GM19463 (cell line): ENCODE data around the gene PARD3B.

Experiments used
- ATAC-seq: cut with Tn5 transposase; IDR thresholded peaks from one replicate; pipeline ENCODE4 v1.9.1; 2021; ENCODE audit warnings: mild to moderate bottlenecking, moderate library complexity; ENCODE audit not compliant: unreplicated experiment

The PARD3B gene

DNA sequence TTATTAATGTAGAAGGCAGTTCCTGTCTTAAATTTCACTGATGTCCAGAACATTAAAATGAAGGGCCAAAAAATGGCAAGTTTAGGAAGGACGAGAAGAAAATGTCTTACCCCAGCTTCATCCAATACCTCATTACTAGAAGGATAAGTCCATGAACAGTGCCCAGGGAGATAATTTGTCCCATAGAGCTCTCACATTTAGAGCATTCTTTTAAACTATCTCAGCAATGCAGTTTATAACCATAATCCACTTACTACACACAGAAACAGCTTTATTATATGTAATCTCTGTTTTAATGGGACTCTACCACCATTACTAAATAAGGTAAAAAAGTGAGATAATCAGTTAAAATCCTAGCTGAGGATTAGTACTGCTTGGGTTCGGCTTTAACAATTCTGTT, 142.5 kb downstream of the PARD3B start:
- no peak for ATAC-seq

DNA sequence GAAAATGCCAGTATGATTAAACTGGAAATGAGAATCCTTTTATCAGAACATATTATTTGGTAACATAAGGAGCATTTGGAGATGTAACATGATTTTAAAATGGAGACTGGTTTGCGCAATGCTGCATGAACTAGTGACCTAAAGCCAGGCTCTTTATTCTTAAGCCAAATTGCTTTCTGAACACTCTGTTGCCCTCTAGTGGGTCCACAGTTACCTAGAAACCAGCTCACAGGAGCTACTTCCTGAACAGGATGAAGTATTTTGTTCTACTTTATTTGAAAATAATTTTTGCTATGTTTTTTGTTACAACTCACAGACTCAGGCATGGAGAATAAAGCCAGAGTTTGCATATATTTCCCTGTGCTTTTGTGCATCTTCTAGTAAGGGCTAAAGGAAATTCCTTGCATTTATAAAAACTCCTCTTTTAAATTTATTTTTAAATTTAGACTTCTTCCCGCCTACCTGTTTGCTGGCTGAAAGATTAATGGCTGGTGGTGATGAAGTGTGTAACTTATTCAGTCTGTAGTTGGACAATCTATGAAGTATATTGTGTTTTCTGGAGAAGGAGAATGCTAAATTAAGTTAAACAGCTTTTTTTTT, 146.7 kb downstream of the PARD3B start:
- ATAC-seq: no peak

DNA sequence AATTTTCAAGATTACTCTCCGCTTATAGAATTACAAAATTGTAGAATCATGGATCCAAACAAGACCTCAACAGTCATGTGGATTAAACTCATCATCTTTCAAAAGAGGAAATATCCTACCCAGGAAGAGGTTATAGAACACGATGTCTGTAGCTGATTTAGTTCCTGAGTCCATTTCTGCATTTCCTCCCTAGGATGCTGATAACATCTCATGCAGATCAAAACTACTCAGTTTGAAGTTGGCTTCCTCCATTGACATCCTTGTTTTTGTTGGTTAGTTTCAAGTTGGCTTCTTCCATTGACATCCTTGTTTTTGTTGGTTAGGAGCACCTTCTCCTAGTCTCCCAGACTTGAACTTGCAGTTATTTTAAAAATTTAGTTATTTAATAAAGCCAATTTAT, 147.5 kb downstream of the PARD3B start:
- ATAC-seq: no peak

DNA sequence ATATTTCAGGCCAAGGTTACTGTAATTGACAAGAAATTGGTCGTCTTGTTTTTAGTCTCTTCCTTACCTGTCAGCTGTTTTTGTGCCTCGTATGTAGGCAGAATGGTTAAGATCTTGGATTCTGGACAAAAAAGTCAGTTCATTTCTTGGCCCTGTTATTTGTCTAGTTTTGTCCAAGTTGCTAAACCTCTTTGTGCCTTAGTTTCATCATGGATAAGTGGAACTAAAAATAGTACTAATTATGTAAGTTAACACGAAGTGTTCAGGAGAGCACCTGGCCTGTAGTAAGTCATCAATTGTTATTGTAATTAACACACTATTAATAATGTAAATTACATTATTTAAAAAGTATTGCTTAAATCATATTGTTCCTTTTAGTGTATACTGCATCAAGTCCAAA, 148.0 kb downstream of the PARD3B start:
- ATAC-seq: no peak

DNA sequence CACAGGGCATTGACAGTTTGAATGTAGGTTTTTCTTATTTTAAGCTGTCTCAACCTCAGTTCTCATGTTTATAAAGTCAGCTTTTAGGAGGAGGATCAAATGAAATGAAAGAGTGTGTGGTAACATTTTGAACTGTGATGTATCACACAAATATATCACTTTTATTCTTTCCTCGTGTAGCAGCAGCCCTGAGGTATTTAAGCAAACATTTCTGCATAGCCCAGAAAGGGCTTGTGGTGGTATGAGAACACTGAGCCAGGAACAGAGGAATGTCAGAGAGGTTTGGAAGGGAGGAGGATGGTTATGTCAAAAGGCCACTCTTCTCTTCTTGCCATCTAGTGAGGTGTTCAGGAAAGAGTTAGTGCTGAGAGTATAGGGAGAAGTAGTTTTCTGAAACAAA, 150.2 kb downstream of the PARD3B start:
- no peak for ATAC-seq

DNA sequence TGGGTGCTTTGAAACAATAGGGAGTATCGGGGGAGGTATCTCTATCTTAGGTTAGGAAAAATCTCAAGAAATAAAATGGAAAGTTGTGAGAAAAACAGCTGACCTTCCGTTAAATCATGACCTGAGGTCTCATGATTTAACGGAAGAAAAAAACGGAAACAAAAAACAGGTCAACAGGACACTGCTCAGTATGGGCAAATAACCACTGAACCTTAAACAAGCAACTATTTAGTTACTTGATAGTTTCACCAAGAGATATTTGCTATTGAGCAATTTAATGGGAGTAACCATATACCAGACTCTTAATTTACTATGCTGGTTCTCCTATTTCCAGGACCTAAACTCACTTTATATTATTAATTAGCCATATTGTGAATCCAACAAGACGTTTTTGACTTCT, 150.8 kb downstream of the PARD3B start:
- ATAC-seq: no peak

DNA sequence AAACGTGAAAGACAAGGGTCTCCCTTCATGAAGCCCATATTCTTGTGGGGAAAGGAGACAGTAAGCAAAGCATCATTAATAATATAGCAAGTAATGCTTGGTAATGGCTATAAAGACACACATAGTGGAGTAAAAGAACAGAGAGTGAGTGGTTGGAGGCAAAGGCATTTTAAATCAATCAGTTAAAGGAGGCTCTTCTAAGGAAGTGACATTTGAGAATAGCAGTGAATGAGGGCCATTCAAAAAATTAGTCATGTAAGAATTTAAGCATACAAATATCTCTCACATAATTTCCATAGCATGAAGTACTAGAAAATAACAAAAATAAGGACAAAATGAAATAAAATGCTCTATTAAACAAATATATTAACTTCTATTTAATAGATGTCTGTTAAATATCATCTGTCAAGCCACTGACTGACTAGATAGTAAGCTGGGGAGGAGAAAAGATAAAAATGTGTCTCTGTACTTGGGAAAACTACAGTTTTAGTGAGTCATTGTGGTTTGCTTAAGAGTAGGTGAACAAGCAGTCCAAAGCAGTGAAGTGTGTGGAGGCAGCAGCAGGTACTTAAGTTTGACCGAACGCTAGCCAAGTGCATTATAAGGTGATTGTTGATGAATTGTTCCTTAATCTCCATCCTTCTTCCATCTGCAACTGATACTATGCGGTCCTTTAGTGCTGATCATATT, 160.1 kb downstream of the PARD3B start:
- ATAC-seq: no peak

DNA sequence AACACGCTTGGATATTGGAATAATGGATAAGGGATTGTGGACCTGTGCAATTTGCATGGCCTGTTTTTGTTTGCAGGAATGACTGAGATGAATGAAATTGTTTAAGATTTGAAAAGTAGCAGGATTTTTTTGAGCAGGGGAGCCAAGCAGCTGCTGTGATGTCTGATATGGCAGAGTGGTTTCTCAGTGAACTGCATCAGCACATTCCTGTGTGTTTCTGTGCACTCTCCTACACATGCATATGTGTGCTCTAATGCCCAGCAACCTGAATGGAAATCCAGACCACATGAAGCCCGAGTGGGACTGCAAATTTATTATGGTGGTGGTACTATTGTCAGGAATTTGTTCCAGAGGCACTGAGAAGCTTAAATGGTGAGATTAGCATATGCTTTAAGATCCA, 161.7 kb downstream of the PARD3B start:
- ATAC-seq: no peak

DNA sequence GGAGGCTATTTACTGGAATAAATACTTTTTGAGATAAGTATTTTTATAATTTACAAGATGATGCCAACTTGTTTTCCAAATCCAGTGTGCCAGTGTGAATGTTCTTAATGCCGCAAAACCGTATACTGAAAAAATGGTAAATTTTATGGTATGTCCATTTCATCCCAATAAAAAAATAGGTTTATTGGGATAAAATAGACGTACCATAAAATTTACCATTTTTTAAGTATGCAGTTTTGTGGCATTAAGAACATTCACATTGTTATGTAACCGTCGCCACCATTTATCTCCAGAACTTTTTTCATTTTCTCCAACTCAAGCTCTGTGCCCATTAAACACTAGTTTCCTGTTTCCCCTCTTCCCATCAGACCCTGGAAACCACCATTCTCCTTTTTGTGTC, 167.9 kb downstream of the PARD3B start:
- ATAC-seq: no peak

DNA sequence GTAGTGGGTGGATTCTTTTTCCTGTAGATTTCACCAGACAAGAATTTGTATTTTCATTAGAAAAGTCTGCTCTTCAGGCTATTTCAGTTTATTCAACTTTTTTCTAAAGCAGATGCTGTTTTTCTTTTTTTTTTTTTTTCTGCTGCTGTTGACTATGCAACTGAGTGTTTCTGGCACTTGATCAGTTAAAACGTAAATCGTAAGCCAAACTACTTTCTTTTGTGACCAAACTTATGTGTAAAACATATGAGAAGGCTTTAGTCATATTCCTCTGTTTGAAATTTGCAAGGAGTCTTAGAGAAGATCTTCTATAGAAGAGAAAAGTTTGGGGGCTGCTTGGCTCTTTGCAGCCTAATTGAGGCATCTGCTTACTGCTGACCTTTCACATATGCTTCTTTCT, 170.1 kb downstream of the PARD3B start:
- no peak for ATAC-seq

DNA sequence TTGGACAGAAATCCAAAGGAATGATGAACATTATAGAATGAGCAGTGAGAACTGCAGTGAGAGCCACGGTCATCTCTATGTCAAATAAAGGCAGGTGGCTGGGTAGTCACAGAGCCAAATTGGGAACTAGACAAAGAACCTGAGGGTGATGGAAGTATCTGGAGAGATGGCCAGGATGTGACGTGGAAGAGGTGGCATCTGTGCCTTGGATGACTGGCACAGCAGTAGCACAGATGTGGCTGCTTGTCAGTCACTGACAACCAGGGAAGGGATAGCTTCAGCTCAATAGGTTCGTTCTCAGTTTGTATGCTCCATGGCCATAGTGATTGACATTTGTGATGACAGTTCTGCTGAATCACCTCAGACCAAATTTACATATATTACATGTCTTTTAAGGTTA, 172.3 kb downstream of the PARD3B start:
- ATAC-seq: no peak

DNA sequence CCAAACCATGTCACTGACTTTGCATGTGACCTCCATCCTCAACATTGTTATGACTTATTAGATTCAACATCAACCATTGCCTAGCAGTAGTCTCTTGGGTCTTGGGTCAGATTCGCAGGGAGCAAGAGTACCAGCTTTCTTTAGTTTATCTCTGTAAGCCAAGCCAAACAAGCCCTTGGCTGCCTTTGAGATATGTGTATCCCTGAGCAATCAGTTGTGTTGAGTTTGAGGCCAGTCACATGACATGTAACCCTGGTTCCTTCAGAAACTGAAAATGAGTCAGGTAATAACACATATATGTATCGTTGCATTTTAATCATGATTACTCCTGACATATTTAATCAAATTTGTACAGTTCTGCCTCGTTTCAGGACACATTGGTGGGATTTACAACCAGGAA, 173.3 kb downstream of the PARD3B start:
- no peak for ATAC-seq

DNA sequence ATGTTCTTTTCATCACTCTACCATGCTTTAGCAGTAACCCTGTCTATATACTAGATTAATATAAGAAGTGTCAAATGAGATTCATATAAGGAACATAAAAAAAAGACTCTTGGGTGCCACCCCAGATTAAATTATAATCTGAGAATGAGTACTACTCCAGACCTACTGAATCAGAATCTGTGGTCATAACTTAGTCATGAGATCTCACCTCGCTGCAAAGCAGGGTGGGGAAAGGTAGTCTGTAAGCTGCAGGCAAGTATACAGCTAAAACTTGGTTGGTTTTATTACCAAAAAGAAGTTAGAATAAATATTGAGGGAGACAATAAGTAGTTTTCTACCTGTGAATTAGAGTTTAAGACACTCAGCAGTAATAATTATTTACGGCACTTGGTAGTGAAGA, 175.6 kb downstream of the PARD3B start:
- ATAC-seq: no peak

DNA sequence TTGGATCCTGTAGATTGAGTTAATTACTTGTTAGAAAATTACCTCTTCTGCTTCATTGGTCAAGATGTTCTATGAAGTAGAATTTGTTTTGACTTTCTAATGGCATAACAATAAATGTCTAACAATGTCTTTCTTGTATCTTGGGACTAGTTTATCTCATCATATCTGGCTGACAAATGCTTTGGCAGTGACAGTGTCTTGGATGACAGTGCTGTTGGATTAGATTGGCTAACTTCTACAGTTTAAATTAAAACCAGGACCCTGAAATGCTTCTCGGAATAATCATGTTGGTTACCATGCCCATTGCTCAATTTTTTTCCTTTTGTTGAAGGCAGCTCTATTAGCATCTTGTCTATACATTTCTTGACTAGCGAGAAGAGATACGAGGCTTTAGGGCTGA, 176.9 kb downstream of the PARD3B start:
- ATAC-seq: no peak

DNA sequence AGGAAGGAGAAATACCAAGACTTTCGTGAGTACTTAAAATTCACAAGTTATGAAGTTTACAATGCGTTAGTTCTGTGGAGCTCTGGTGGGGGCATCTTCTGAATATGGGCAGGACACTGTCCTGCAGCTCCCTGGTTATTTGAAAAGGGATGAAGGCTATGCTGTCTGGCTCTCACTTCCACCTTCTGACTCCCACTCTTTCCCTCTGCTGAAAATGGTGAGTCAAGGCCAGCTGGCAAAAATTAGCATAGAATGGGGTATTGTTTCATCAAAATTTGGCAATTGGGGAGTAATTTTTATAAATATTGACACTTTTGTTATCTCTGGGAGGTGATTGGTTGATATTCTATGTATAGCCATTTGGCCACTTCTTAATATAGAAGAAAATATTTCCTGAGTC, 177.4 kb downstream of the PARD3B start:
- ATAC-seq: no peak

DNA sequence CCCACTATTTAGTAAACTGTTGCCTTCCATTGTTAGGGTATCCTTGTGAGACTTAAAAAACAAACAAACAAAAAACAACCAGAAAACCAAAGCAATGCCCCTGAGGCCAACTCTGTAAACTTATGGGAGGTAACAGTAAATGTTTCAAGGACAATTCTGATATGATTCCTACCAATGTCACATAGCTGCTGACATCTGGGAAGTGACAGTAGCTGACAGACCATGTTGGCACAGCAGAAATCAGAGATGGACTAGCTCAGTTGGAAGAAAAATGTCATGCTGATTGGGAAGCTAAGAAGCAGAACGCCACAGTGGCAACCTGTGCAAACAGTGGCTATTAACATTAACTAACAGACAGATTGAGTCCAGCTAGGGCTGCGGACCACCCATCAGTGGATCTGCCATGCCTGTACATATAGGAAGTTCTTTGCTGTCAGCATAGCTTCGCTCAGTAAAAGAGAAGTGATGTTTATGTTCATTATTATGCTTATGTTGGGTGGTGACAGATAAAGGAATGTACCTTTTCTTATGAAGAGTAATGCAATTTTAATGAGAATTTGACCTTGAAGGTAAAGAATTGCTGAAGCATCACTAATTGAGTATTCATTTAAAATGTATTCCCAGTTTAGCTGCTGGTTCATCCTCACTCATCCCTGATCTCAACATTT, 180.6 kb downstream of the PARD3B start:
- ATAC-seq: no peak

DNA sequence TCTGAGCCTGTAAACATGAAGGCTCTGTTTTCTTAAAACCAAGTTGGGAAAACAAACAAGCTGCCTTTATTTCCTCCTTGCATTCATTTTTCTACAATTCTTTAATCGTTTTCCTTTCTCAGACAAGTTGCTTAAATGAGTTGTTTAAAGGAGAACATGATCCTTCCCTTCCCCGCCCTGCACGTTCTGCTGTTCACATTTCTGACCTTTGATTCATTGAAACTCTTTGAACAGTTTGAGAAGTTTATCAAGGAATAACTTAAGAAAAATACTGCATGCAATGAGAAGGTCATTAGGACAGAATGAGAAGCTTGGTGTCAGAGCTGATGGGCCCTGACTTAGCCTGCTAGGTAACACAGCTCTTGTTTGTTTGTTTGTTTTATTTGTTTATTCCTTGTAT, 181.6 kb downstream of the PARD3B start:
- ATAC-seq: no peak

DNA sequence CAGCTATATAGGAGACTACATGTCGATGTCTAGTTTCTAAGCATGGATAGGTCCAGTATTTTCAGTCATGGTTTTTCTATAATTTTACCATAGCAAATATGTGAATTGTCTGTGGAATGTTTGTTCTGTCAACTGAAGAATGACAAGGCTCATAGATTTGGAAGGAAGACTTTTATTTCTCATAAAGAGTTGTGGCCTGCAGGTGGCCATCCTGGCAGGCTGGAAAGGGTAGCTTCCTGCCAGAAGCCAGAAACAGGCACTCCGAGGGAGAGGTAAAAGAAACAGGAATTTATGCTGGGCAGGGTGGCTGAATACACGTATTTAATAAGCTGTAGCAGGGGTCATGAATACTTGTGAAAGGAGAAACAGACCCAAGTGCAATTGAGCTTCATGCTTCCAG, 182.1 kb downstream of the PARD3B start:
- ATAC-seq: no peak

DNA sequence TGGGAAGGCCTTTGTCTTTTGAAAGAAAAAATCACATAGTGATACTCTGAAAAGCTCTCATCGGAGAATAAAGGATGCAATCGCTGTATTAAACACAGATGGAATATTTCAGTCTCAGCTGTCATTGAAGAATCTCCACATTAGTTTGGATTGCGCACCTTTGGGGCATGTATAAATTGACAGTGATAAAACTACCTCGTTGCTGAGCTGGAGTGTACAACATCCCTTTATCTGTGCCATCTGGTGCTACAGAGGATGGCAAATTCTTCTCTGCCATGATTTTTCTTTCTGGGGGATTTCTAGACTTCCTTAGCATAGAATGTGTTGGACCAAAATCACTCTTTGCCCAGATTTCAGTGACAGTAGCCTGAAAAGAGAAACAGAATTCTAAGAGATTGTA, 185.3 kb downstream of the PARD3B start:
- no peak for ATAC-seq

DNA sequence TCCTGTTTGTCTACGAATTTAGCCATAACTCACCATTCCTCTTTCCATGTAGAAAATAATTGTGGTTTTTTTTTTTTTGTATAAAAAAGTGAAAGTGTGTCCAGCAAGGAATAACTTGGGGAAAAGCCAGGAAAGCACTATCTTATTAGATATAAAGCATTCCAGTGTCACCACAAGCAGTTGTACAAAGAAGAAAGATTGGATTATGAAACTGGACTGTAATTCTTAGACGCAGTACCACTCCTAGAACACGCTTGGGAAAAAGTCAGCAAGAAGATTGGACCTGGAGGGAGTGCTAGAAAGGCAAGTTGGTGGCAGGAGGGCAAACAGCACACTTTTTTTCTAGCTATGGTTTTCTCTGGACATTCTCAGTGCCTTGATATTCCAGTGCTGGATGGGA, 186.7 kb downstream of the PARD3B start:
- ATAC-seq: no peak

DNA sequence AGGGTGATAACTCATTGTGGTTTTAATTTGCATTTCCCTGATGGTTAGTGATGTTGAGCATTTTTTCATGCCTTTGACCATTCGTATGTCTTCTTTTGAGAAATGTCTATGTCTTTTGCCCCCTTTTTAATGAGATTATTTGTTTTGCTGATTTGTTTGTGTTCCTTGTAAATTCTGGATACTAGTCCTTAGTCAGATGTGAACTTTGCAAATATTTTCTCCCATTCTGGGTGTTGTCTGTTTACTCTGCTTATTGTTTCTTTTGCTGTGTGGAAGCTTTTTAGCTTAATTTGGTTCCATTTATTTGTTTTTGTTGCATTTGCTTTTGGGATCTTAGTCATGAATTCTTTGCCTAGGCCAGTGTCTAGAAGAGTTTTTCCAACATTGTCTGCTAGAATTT, 192.0 kb downstream of the PARD3B start:
- no peak for ATAC-seq

DNA sequence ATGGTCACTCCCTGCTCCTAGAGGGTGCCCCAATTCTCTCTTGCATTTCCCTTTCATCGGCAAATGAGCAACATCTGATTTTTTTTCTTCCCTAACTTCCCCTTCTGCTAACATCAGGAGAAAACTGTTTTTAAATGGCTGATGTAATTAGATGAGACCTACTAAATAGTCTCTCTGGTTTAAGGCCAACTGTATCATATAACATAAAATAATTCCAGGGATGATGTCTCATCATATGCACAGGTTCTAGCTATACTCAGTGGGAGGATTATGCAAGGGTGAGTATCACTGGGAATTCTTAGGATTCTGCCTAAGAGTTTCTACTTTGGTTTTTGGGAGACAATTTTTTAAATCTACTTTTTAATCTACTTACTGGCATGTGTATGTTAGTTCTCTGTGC, 193.4 kb downstream of the PARD3B start:
- ATAC-seq: no peak
